ENCODE data around the gene HTRA2. TPM values are rescaled to one million over a fixed set of nuclear protein-coding genes. Genes with fewer than 3 reads are reported as not detected.

Gene HTRA2
- total and polyA plus RNA-seq, 9 of the 15 experiments (the other 6 are each of a cell fraction or from before 2014, with no cell fraction given): 54.2 to 71.2 (median 65.8) TPM

DNA sequence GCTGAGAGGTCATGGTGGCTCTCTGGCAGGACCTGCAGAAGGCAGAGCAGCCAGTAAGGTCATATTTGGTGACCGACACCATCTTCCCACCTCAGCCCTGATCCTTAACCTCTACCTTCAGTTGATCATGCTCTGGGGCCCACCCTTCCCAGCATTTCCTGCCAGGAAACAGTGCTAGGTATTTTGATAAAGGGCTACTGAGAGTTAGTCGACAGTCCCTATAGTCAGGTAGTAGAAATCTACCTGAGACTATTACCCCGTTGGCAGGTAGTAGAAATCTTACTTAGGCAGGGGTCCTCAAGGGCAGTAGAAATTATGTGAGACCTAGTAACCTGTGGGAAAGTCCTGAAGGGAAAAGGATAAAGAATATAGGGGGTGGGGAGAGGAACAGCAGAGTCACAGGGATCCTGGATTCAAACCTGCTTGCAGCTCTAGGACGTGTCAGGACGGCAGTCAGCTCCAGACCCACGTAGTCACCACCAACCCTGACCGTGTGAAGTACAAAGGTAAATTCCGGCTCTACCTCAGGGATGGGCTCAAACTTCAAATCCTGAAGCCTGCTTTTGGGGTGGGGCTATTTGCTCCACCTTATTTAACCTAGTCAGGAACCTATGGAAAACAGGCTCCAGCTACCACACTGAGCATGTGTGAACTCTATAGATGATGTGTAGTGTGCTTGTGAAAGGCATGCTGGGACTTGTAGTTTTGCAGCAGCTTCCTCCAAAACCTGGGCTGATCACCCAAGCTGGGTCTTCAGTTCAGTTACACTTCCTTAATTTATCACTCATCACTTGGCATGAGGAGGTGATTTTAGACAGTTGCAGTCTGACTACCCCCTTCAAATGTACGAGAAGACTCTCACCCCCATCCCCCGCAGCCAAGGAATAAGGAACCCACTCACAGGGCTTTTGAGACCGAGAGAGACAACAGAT, 3.8 kb upstream of the HTRA2 start, which contains the start of gene DQX1 (continued):
- TF ChIP-seq CBX1 (IDR thresholded peaks at IDR 0.05; ENCODE audit: low read depth) (no peak), POLR2AphosphoS2 (IDR thresholded peaks at IDR 0.05; ENCODE audit: low read length) (peak; percentile 63; the same call in 1 of the 2 replicates), CAMTA2 (CRISPR knock-in tag; conservative IDR thresholded peaks at IDR 0.05) (no peak), ZNF143 (CRISPR knock-in tag; IDR thresholded peaks at IDR 0.05) (peak; percentile 83), ZNF584 (CRISPR knock-in tag; IDR thresholded peaks at IDR 0.05; ENCODE audit: low read depth) (no peak), CREB1 (IDR thresholded peaks at IDR 0.05) (peak; percentile 64; the same call in 1 of the 2 replicates), CREB1 (CRISPR knock-in tag; IDR thresholded peaks at IDR 0.05) (0 out of 2 replicates have a peak, but pooled peaks have one; percentile 28), GABPB1 (CRISPR knock-in tag; IDR thresholded peaks at IDR 0.05) (0 out of 2 replicates have a peak, but pooled peaks have one; percentile 32), JUND (IDR thresholded peaks at IDR 0.05; ENCODE audit: borderline replicate concordance, low read depth, low read length) (peak; percentile 43; the same call in 1 of the 2 replicates), JUND (tag; IDR thresholded peaks at IDR 0.05; ENCODE audit: borderline replicate concordance, low read depth, low read length) (peak; percentile 33; the same call in 2 of the 3 replicates), CBX2 (IDR thresholded peaks at IDR 0.05; ENCODE audit: insufficient read depth, low read length, poor library complexity, severe bottlenecking) (no peak), NCOA2 (IDR thresholded peaks at IDR 0.05; ENCODE audit: partially characterized antibody in 2 of 2) (no peak)
- TF ChIP-seq, protein P1, sequence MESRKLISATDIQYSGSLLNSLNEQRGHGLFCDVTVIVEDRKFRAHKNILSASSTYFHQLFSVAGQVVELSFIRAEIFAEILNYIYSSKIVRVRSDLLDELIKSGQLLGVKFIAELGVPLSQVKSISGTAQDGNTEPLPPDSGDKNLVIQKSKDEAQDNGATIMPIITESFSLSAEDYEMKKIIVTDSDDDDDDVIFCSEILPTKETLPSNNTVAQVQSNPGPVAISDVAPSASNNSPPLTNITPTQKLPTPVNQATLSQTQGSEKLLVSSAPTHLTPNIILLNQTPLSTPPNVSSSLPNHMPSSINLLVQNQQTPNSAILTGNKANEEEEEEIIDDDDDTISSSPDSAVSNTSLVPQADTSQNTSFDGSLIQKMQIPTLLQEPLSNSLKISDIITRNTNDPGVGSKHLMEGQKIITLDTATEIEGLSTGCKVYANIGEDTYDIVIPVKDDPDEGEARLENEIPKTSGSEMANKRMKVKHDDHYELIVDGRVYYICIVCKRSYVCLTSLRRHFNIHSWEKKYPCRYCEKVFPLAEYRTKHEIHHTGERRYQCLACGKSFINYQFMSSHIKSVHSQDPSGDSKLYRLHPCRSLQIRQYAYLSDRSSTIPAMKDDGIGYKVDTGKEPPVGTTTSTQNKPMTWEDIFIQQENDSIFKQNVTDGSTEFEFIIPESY (CRISPR knock-in tag; IDR thresholded peaks at IDR 0.05): no peak
- TF ChIP-seq, protein P2, sequence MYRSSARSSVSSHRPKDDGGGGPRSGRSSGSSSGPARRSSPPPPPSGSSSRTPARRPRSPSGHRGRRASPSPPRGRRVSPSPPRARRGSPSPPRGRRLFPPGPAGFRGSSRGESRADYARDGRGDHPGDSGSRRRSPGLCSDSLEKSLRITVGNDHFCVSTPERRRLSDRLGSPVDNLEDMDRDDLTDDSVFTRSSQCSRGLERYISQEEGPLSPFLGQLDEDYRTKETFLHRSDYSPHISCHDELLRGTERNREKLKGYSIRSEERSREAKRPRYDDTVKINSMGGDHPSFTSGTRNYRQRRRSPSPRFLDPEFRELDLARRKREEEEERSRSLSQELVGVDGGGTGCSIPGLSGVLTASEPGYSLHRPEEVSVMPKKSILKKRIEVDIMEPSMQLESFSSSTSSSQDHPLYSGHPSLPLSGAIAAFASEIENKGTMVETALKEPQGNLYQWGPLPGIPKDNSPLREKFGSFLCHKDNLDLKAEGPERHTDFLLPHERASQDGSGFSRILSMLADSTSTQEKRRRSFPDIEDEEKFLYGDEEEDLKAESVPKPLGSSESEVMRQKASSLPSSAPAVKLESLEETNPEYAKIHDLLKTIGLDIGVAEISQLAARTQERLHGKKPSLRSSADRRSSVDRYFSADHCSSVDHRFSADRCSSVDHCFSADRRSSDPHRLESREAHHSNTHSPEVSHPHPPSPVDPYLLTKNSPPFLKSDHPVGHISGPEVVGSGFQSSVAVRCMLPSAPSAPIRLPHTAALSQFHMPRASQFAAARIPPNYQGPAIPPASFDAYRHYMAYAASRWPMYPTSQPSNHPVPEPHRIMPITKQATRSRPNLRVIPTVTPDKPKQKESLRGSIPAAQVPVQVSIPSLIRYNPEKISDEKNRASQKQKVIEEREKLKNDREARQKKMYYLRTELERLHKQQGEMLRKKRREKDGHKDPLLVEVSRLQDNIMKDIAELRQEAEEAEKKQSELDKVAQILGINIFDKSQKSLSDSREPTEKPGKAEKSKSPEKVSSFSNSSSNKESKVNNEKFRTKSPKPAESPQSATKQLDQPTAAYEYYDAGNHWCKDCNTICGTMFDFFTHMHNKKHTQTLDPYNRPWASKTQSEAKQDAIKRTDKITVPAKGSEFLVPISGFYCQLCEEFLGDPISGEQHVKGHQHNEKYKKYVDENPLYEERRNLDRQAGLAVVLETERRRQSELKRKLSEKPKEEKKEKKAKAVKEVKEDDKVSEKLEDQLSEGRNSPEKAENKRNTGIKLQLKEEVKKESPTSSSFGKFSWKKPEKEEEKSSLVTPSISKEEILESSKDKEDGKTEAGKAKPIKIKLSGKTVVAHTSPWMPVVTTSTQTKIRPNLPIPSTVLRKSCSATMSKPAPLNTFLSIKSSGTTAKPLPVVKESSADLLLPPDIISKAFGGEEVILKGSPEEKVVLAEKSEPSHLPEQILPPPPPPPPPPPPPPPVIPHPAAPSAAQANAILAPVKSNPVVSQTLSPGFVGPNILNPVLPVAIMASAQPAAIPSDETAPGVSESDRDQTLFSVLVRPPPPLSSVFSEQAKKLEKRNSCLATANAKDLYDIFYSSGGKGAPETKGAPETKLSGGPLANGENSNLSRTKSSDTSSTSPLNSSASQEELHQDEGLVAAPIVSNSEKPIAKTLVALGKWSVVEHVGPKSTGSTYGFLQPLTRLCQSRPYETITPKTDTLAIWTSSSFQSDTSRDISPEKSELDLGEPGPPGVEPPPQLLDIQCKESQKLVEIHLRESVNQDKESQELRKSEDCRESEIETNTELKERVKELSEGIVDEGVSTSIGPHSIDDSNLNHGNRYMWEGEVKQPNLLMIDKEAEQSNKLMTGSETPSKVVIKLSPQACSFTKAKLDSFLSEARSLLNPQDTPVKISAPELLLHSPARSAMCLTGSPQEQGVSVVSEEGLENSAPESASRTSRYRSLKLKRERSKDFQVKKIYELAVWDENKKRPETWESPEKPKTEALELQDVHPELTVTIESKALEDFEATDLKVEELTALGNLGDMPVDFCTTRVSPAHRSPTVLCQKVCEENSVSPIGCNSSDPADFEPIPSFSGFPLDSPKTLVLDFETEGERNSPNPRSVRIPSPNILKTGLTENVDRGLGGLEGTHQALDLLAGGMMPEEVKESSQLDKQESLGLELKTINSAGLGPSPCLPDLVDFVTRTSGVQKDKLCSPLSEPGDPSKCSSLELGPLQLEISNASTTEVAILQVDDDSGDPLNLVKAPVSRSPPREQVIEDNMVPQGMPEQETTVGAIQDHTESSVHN (IDR thresholded peaks at IDR 0.05; ENCODE audit: borderline replicate concordance in 1 of 2, low read depth in 1 of 2): no peak
- TF ChIP-seq, protein P3, sequence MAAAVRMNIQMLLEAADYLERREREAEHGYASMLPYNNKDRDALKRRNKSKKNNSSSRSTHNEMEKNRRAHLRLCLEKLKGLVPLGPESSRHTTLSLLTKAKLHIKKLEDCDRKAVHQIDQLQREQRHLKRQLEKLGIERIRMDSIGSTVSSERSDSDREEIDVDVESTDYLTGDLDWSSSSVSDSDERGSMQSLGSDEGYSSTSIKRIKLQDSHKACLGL (CRISPR knock-in tag; IDR thresholded peaks at IDR 0.05; ENCODE audit: borderline replicate concordance, poor library complexity, severe bottlenecking): no peak

Measured in K562 (cell line).